Natural killer cell (primary cell): ENCODE data around the gene MTR. TPM values are rescaled to one million over a fixed set of nuclear protein-coding genes. Genes with fewer than 3 reads are reported as not detected.

Experiments used
- ATAC-seq, 3 donors: fragments of 150-1000 bp in 2 of 3; fragments of 200-7000 bp in 1 of 3; cut with Tn5 transposase; 1 replicate in 1 of 3; 2 replicates in 2 of 3; pipeline ENCODE4 v1.10.0; 2021; ENCODE audit warnings: mild to moderate bottlenecking in 2 of 3, moderate library complexity in 2 of 3
- DNase-seq, 2 donors: peaks; one replicate each; pipeline versions ENCODE4 v3.0.0 to v3.0.0-alpha.2; 2013 to 2021; ENCODE audit warnings: mixed read lengths in 1 of 2
- H3K27ac ChIP-seq: one replicate; pipeline ENCODE4 v1.5.1; 2013; ENCODE audit warnings: mild to moderate bottlenecking, low read length
- H3K27me3 ChIP-seq: one replicate; pipeline ENCODE4 v1.6.1; 2013; ENCODE audit warnings: low read length; ENCODE audit not compliant: control insufficient read depth, insufficient read depth
- H3K36me3 ChIP-seq: one replicate; pipeline ENCODE4 v1.6.1; 2013; ENCODE audit warnings: low read length; ENCODE audit not compliant: control insufficient read depth, insufficient read depth
- H3K4me1 ChIP-seq: one replicate; pipeline ENCODE4 v1.6.1; 2013; ENCODE audit warnings: low read length; ENCODE audit not compliant: control insufficient read depth, insufficient read depth
- H3K4me3 ChIP-seq: one replicate; pipeline ENCODE4 v1.5.1; 2013; ENCODE audit warnings: low read length
- H3K9me3 ChIP-seq: one replicate; pipeline ENCODE4 v1.6.1; 2013; ENCODE audit warnings: low read length; ENCODE audit not compliant: control insufficient read depth, insufficient read depth
- H3K27ac Mint-ChIP-seq, 2 donors: one replicate each; pipeline ENCODE4 v1.8.0; 2022; ENCODE audit warnings: mild to moderate bottlenecking in 2 of 2, mixed read lengths in 2 of 2, moderate library complexity in 1 of 2
- H3K27me3 Mint-ChIP-seq, 2 donors: one replicate each; pipeline ENCODE4 v1.8.0; 2022; ENCODE audit warnings: low read depth in 2 of 2, mixed read lengths in 2 of 2
- H3K36me3 Mint-ChIP-seq: one replicate; pipeline ENCODE4 v1.8.0; 2022; ENCODE audit warnings: mixed read lengths
- H3K4me1 Mint-ChIP-seq, 2 donors: one replicate each; pipeline ENCODE4 v1.8.0; 2022; ENCODE audit warnings: mixed read lengths in 2 of 2
- H3K4me3 Mint-ChIP-seq: one replicate; pipeline ENCODE4 v1.8.0; 2022; ENCODE audit warnings: mild to moderate bottlenecking, moderate library complexity, mixed read lengths
- H3K9me3 Mint-ChIP-seq, 2 donors: one replicate each; pipeline ENCODE4 v1.8.0; 2022; ENCODE audit warnings: mixed read lengths in 2 of 2
- CTCF ChIP-seq: fragments of 200-600 bp; IDR thresholded peaks from one replicate; pipeline ENCODE4 v1.8.0; 2022; ENCODE audit warnings: antibody characterized with exemption
- WGBS: methylation state at CpG from one replicate; pipeline ENCODE4 v1.1.7; 2013; ENCODE audit warnings: missing lambda C conversion rate; ENCODE audit not compliant: insufficient coverage; 5-methylcytosine and 5-hydroxymethylcytosine counted together
- intact Hi-C: fragments of 100-400 bp; cut with micrococcal nuclease; formaldehyde crosslinking; loops from one replicate; pipeline ENCODE4 v1.14.2; 2022
- total RNA-seq, 4 donors: library from RNA; stranded (reverse); fragments of 120-200 nt in 1 of 4; gene quantifications; one replicate each; pipeline versions ENCODE4 v1.2.3 to v1.2.4, GENCODE V29; 2013 to 2022

MTR gene
- total RNA-seq, 3 donors from 2014 or later (not counting 1 experiment from before 2014, with no cell fraction given): 28.4 to 41.1 (median 38.4) TPM

DNA sequence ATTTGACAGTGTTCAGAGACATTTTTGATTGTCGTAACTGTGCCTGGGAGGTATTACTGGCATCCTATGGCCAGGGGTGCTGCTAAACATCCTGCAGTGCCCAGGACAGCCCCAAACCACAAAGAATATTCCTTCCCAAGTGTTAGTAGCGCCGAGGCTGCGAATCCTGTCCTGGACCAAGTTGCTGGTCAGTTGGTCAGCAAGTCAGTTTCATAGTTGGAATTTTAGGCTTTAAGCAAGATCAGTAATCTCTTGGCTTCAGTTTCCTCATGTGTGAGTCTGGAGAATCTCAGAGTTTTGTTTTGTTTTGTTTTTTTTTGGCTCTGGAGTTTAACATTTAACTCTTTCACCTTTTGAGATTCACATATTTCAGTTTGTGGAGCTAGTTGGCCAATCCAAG lies 65.0 kb downstream of the MTR start:
- Mint-ChIP-seq H3K4me1 (peaks cover 8 to 17% of the 10 kb centered on the region in 2 donors), H3K4me3 (no peak overlapping the region), H3K27me3 (no peaks in the 10 kb centered on the region), H3K36me3 (peaks cover 25% of the 10 kb centered on the region), H3K27ac (no peak overlapping the region), H3K9me3 (no peaks in the 10 kb centered on the region)
- Histone ChIP-seq H3K27me3 (no peaks in the 10 kb centered on the region), H3K27ac (no peak overlapping the region), H3K4me3 (no peak overlapping the region), H3K36me3 (peaks cover 57% of the 10 kb centered on the region), H3K9me3 (no peaks in the 10 kb centered on the region), H3K4me1 (no peaks in the 10 kb centered on the region)
- DNase-seq: no peak
- intact Hi-C loops: no loop called here
- 98% methylated on average over 4 of the region's 4 CpGs for WGBS
- TF ChIP-seq CTCF: no peak
- no peak for ATAC-seq

- H3K4me3 Mint-ChIP-seq: no peak overlapping the region
- intact Hi-C loops: no loop called here
- peaks cover 58% of the 10 kb centered on the region for H3K36me3 ChIP-seq
- H3K27ac ChIP-seq: no peak overlapping the region
- no peaks in the 10 kb centered on the region for H3K9me3 ChIP-seq
- no peaks in the 10 kb centered on the region for H3K9me3 Mint-ChIP-seq
- DNase-seq: no peak
- H3K27me3 Mint-ChIP-seq: no peaks in the 10 kb centered on the region
- H3K4me3 ChIP-seq: no peak overlapping the region
- no peak overlapping the region for H3K27ac Mint-ChIP-seq
- peaks cover 8 to 17% of the 10 kb centered on the region in 2 donors for H3K4me1 Mint-ChIP-seq
- WGBS: no CpG with 5 or more reads among the region's 1 CpG
- no peaks in the 10 kb centered on the region for H3K27me3 ChIP-seq
- no peak for ATAC-seq
- no peaks in the 10 kb centered on the region for H3K4me1 ChIP-seq
- no peak for TF ChIP-seq CTCF
- peaks cover 25% of the 10 kb centered on the region for H3K36me3 Mint-ChIP-seq
Measured at GRCh38 chr1:236860674-236861073, 65.6 kb downstream of the MTR start.

DNA sequence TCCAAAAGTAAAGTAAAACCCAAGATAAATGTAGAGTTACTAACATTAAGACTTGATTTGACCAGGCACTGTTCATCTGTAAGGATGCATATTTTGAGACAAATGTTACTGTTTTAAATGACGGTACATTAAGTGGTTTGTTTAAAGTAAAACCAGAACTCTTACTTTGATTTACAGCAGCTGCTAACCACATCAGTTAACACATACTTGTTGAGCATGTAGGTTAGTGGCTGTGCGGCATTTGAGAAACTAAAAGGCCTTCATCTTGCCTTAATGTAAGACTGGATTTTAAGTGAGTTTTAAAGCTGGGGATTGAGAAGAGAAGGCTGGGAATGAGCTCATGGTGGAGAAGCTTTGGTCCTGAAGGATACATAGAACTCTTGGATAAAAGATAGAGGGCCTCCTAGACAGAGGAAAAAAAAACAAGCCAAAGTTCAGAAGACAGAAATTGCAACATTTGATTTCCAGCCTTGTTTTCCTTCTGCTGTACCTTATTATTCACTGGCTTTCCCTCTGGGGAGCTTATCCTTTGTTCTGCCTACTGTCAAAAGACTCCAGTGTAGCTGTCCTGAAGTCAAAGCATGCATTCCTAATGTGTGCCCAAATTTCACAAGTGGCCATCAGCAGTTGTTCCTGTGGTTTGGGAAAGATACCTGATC lies 66.6 kb downstream of the MTR start:
- Histone ChIP-seq H3K4me3 (no peak overlapping the region), H3K27ac (no peak overlapping the region), H3K27me3 (no peaks in the 10 kb centered on the region), H3K9me3 (no peaks in the 10 kb centered on the region), H3K36me3 (peaks cover 54% of the 10 kb centered on the region), H3K4me1 (no peaks in the 10 kb centered on the region)
- peaks cover 8 to 17% of the 10 kb centered on the region in 2 donors for H3K4me1 Mint-ChIP-seq
- no peak overlapping the region for H3K4me3 Mint-ChIP-seq
- H3K36me3 Mint-ChIP-seq: peaks cover 17% of the 10 kb centered on the region
- no peaks in the 10 kb centered on the region for H3K27me3 Mint-ChIP-seq
- no peak overlapping the region for H3K27ac Mint-ChIP-seq
- TF ChIP-seq CTCF: no peak
- intact Hi-C loops: no loop called here
- H3K9me3 Mint-ChIP-seq: no peaks in the 10 kb centered on the region
- DNase-seq: peak in 1 of 2 donors; percentile 54
- no CpG with 5 or more reads among the region's 2 CpGs for WGBS
- no peak for ATAC-seq

DNA sequence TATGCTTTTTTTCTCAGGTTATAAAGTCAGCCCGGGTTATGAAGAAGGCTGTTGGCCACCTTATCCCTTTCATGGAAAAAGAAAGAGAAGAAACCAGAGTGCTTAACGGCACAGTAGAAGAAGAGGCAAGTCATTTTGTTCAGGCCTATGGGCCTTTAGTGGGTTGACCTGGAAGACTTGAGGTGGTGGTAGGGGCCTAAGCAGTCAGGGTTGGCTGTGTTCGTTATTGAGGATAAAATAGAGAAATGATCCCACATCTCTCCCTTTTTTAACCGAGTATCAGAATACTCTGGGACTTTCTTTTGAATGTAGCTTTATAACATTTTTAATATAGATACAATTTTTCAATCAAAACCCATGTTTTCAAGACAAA lies 67.1 kb downstream of the MTR start:
- no peaks in the 10 kb centered on the region for H3K4me1 ChIP-seq
- Mint-ChIP-seq H3K9me3 (no peaks in the 10 kb centered on the region), H3K27ac (no peak overlapping the region), H3K27me3 (no peaks in the 10 kb centered on the region), H3K4me3 (no peak overlapping the region), H3K4me1 (peaks cover 8 to 17% of the 10 kb centered on the region in 2 donors), H3K36me3 (peaks cover 13% of the 10 kb centered on the region)
- no peaks in the 10 kb centered on the region for H3K27me3 ChIP-seq
- H3K9me3 ChIP-seq: no peaks in the 10 kb centered on the region
- no peak overlapping the region for H3K27ac ChIP-seq
- H3K4me3 ChIP-seq: no peak overlapping the region
- intact Hi-C loops: no loop called here
- WGBS: 80% methylated on average over 2 of the region's 4 CpGs
- DNase-seq: no peak
- no peak for TF ChIP-seq CTCF
- peaks cover 54% of the 10 kb centered on the region for H3K36me3 ChIP-seq
- ATAC-seq: no peak
